Measurements from ENCODE around the gene PIP4P1. TPM values are rescaled to one million over a fixed set of nuclear protein-coding genes. Genes with fewer than 3 reads are reported as not detected.

The PIP4P1 gene
- total RNA-seq, 1 experiment from 2014 or later, result 32.4 TPM

DNA sequence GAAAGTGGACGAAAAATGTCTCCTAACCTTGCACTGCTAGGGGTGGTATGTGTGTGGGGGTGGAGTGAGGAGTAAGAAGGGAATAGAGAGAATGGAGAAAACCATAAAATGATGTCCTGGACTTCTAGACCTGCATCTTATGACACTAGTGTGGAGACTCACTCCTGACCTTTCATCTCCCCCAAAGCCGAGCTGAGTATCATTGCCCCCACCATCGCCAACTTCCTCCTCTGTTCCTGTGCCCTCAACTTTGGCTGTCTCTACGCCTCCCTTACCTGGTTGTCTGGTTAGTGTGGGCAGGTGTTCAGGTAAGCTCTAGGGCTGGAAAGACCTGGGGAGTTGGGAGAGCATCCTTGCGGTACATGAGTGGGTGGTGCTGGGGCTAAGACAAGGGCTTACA, 20.8 kb downstream of the PIP4P1 start:
- intact Hi-C loops (cut with micrococcal nuclease; ENCODE audit: unreplicated experiment), result no loop called here
- no peaks in the 10 kb centered on the region for H3K27me3 ChIP-seq (replicated peaks; ENCODE audit: insufficient read depth, low read depth, low read length, poor library complexity)

DNA sequence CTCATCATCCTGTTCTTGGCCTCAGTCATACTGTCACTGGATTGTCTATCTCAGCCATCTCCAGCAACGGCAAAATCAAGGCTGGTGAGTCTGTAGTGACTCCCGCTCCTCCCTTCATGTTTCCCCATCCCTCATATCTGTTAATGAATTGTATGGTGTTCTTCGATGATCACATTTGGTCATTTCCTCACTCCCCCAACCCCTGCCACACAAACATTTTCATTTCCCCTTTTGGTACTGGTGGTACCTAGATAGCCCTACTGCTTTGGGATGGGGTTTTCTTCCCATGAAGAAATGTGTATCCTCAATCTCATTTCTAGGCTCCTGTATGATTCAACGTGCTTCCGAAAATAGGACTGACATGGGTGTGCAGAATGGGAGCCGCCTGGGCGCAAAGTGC, 22.6 kb downstream of the PIP4P1 start:
- no peaks in the 10 kb centered on the region for H3K9me3 ChIP-seq (ENCODE audit: low read depth, low read length, poor library complexity, severe bottlenecking)
- CTCF ChIA-PET, result no interaction called here
- no peak for DNase-seq (ENCODE audit: low spot score)
- no peaks in the 10 kb centered on the region for H3K36me3 ChIP-seq (ENCODE audit: insufficient read depth, low read length, poor library complexity, severe bottlenecking)
- no peaks in the 10 kb centered on the region for H3K27me3 ChIP-seq (replicated peaks; ENCODE audit: insufficient read depth, low read depth, low read length, poor library complexity)
- H3K4me3 ChIP-seq (ENCODE audit: low read depth, low read length, poor library complexity, severe bottlenecking), result no peak overlapping the region
- BruUV-seq (replicated peaks), result no TSS peak
- POLR2A ChIA-PET (ENCODE audit: low non-redundant PET), result no interaction called here
- no peak overlapping the region for H3K27ac ChIP-seq (ENCODE audit: low read depth, low read length, poor library complexity, severe bottlenecking)
- TF ChIP-seq, protein P1, sequence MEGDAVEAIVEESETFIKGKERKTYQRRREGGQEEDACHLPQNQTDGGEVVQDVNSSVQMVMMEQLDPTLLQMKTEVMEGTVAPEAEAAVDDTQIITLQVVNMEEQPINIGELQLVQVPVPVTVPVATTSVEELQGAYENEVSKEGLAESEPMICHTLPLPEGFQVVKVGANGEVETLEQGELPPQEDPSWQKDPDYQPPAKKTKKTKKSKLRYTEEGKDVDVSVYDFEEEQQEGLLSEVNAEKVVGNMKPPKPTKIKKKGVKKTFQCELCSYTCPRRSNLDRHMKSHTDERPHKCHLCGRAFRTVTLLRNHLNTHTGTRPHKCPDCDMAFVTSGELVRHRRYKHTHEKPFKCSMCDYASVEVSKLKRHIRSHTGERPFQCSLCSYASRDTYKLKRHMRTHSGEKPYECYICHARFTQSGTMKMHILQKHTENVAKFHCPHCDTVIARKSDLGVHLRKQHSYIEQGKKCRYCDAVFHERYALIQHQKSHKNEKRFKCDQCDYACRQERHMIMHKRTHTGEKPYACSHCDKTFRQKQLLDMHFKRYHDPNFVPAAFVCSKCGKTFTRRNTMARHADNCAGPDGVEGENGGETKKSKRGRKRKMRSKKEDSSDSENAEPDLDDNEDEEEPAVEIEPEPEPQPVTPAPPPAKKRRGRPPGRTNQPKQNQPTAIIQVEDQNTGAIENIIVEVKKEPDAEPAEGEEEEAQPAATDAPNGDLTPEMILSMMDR (conservative IDR thresholded peaks at IDR 0.05; ENCODE audit: low read depth, low read length), result no peak
- no peak for TF ChIP-seq EZH2 (IDR thresholded peaks at IDR 0.05; ENCODE audit: borderline replicate concordance, low read depth, low read length, poor library complexity, severe bottlenecking)
- intact Hi-C loops (cut with micrococcal nuclease; ENCODE audit: unreplicated experiment), result no loop called here
- H3K4me1 ChIP-seq (ENCODE audit: insufficient read depth, low read length, poor library complexity, severe bottlenecking), result peaks cover 3% of the 10 kb centered on the region

More for the DNA sequence above, 20.8 kb downstream of the PIP4P1 start:
- no peak overlapping the region for H3K4me3 ChIP-seq (ENCODE audit: low read depth, low read length, poor library complexity, severe bottlenecking)
- TF ChIP-seq EZH2 (IDR thresholded peaks at IDR 0.05; ENCODE audit: borderline replicate concordance, low read depth, low read length, poor library complexity, severe bottlenecking), result no peak
- TF ChIP-seq, protein P1 (conservative IDR thresholded peaks at IDR 0.05; ENCODE audit: low read depth, low read length), result no peak
- ChIA-PET POLR2A (ENCODE audit: low non-redundant PET) (no interaction called here), CTCF (no interaction called here)
- peaks cover 3% of the 10 kb centered on the region for H3K4me1 ChIP-seq (ENCODE audit: insufficient read depth, low read length, poor library complexity, severe bottlenecking)
- no peaks in the 10 kb centered on the region for H3K9me3 ChIP-seq (ENCODE audit: low read depth, low read length, poor library complexity, severe bottlenecking)
- no TSS peak for BruUV-seq (replicated peaks)
- no peak for DNase-seq (ENCODE audit: low spot score)
- H3K36me3 ChIP-seq (ENCODE audit: insufficient read depth, low read length, poor library complexity, severe bottlenecking), result peaks cover 2% of the 10 kb centered on the region
- no peak overlapping the region for H3K27ac ChIP-seq (ENCODE audit: low read depth, low read length, poor library complexity, severe bottlenecking)

DNA sequence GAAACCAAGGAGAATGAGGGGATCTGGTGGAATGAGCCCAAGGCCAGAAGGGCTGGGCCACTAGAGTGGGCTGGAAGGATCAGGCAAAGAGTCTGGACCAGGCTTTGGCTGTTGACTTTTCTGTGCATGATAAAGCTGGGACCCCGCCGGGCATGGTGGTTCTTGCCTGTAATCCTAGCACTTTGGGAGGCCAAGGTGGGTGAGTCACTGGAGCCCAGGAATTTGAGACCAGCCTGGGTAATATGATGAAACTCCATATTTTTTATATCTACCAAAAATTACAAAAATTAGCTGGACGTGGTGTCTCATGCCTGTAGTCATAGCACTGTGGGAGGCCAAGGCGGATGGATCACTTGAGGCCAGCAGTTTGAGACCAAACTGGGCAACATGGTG, 24.9 kb downstream of the PIP4P1 start:
- Histone ChIP-seq H3K9me3 (ENCODE audit: low read depth, low read length, poor library complexity, severe bottlenecking) (no peaks in the 10 kb centered on the region), H3K27me3 (replicated peaks; ENCODE audit: insufficient read depth, low read depth, low read length, poor library complexity) (no peaks in the 10 kb centered on the region), H3K4me3 (ENCODE audit: low read depth, low read length, poor library complexity, severe bottlenecking) (no peak overlapping the region), H3K36me3 (ENCODE audit: insufficient read depth, low read length, poor library complexity, severe bottlenecking) (no peaks in the 10 kb centered on the region), H3K27ac (ENCODE audit: low read depth, low read length, poor library complexity, severe bottlenecking) (no peak overlapping the region), H3K4me1 (ENCODE audit: insufficient read depth, low read length, poor library complexity, severe bottlenecking) (peaks cover 3% of the 10 kb centered on the region)
- ChIA-PET CTCF (no interaction called here), POLR2A (ENCODE audit: low non-redundant PET) (interaction anchor here (0.7 kb wide), 1 partner anchor 410 kb away, joined by 3 read pairs; no protein-coding TSS in a partner anchor)
- BruUV-seq (replicated peaks), result no TSS peak
- intact Hi-C loops (cut with micrococcal nuclease; ENCODE audit: unreplicated experiment), result no loop called here
- DNase-seq (ENCODE audit: low spot score), result no peak
- TF ChIP-seq EZH2 (IDR thresholded peaks at IDR 0.05; ENCODE audit: borderline replicate concordance, low read depth, low read length, poor library complexity, severe bottlenecking), result no peak
- TF ChIP-seq, protein P1 (conservative IDR thresholded peaks at IDR 0.05; ENCODE audit: low read depth, low read length), result no peak

Measured in A673 (cell line).